Erythroblast (primary cell): Measurements from ENCODE around the gene GDPD2.

Experiments
- GATA1 ChIP-seq: IDR thresholded peaks from 2 replicates; pipeline ENCODE4 v1.6.1; 2011; ENCODE audit warnings: low read depth, mild to moderate bottlenecking, control low read depth, low read length, moderate library complexity
- POLR2A ChIP-seq: IDR thresholded peaks from 2 replicates; pipeline ENCODE4 v1.6.1; 2011; ENCODE audit warnings: mild to moderate bottlenecking, low read length

- TF ChIP-seq POLR2A: no peak
- TF ChIP-seq GATA1: no peak
Observed at GRCh38 chrX:70426286-70427278, 3.5 kb downstream of the GDPD2 start.
